GM23338 (cell line): Measurements from ENCODE around the gene C20orf204. TPM values are rescaled to one million over a fixed set of nuclear protein-coding genes. Genes with fewer than 3 reads are reported as not detected.

ENCODE experiments used
- ATAC-seq: fragments of 200-7000 bp; cut with Tn5 transposase; 3 replicates; pipeline ENCODE4 v1.9.1; 2020
- DNase-seq: peaks from one replicate; pipeline ENCODE4 v3.0.0-alpha.2; 2015; ENCODE audit warnings: low spot score
- H2AFZ ChIP-seq: fragments of 200-600 bp; sonication (generic); 2 replicates; pipeline ENCODE4 v1.8.0; 2016; ENCODE audit warnings: antibody characterized with exemption, mild to moderate bottlenecking, moderate library complexity
- H3F3A ChIP-seq: fragments of 200-600 bp; sonication (generic); replicated peaks from 2 replicates; pipeline ENCODE4 v1.8.0; 2017; ENCODE audit warnings: antibody characterized with exemption, mixed run types, low read depth
- H3K27ac ChIP-seq: fragments of 200-600 bp; sonication (generic); 2 replicates; pipeline ENCODE4 v1.6.1; 2016; ENCODE audit warnings: low read depth
- H3K27me3 ChIP-seq: fragments of 200-600 bp; sonication (generic); 2 replicates; pipeline ENCODE4 v1.8.0; 2016; ENCODE audit warnings: mild to moderate bottlenecking, mixed run types, moderate library complexity; ENCODE audit not compliant: insufficient read depth
- H3K36me3 ChIP-seq: fragments of 200-600 bp; sonication (generic); 2 replicates; pipeline ENCODE4 v1.8.0; 2016; ENCODE audit warnings: mild to moderate bottlenecking; ENCODE audit not compliant: insufficient read depth
- H3K4me1 ChIP-seq: fragments of 200-600 bp; sonication (generic); 2 replicates; pipeline ENCODE4 v1.8.0; 2016; ENCODE audit warnings: mild to moderate bottlenecking, moderate library complexity; ENCODE audit not compliant: insufficient read depth
- H3K4me2 ChIP-seq: fragments of 200-600 bp; sonication (generic); 2 replicates; pipeline ENCODE4 v1.7.1; 2017; ENCODE audit warnings: mixed run types
- H3K4me3 ChIP-seq: fragments of 200-600 bp; sonication (generic); 2 replicates; pipeline ENCODE4 v1.6.1; 2016; ENCODE audit warnings: mixed run types
- H3K79me2 ChIP-seq: fragments of 200-600 bp; sonication (generic); replicated peaks from 2 replicates; pipeline ENCODE4 v1.8.0; 2017; ENCODE audit warnings: mild to moderate bottlenecking; ENCODE audit not compliant: insufficient read depth
- H3K9me2 ChIP-seq: fragments of 200-600 bp; sonication (generic); 2 replicates; pipeline ENCODE4 v1.8.0; 2017; ENCODE audit not compliant: insufficient read depth
- H4K20me1 ChIP-seq: fragments of 200-600 bp; sonication (generic); replicated peaks from 2 replicates; pipeline ENCODE4 v1.8.0; 2017; ENCODE audit warnings: mild to moderate bottlenecking; ENCODE audit not compliant: insufficient read depth
- H3K27ac Mint-ChIP-seq: 2 replicates; pipeline ENCODE4 v1.8.0; 2020; ENCODE audit warnings: inconsistent platforms, mild to moderate bottlenecking, moderate library complexity, mixed read lengths
- H3K27me3 Mint-ChIP-seq: 3 replicates; pipeline ENCODE4 v1.8.0; 2022; ENCODE audit warnings: low read depth, mild to moderate bottlenecking, moderate library complexity, mixed read lengths, inconsistent platforms; ENCODE audit not compliant: insufficient read depth, poor library complexity
- H3K36me3 Mint-ChIP-seq: 3 replicates; pipeline ENCODE4 v1.8.0; 2021; ENCODE audit warnings: low read depth, mild to moderate bottlenecking, inconsistent platforms, moderate library complexity, mixed read lengths
- H3K4me1 Mint-ChIP-seq: 3 replicates; pipeline ENCODE4 v1.8.0; 2020; ENCODE audit warnings: mild to moderate bottlenecking, inconsistent platforms, mixed read lengths
- H3K4me3 Mint-ChIP-seq: 3 replicates; pipeline ENCODE4 v1.8.0; 2021; ENCODE audit warnings: moderate library complexity, mild to moderate bottlenecking, inconsistent platforms, mixed read lengths
- H3K9me3 Mint-ChIP-seq: 3 replicates; pipeline ENCODE4 v1.8.0; 2020; ENCODE audit warnings: moderate library complexity, mild to moderate bottlenecking, inconsistent platforms, mixed read lengths
- CREB1 ChIP-seq: fragments of 250-450 bp; sonication (Bioruptor Pico); IDR thresholded peaks from 2 replicates; pipeline ENCODE4 v1.5.0; 2020; ENCODE audit warnings: low read depth, mild to moderate bottlenecking, moderate library complexity
- EZH2phosphoT487 ChIP-seq: fragments of 200-600 bp; sonication (generic); IDR thresholded peaks from one replicate; pipeline ENCODE4 v1.8.1; 2018; ENCODE audit warnings: antibody characterized with exemption; ENCODE audit not compliant: unreplicated experiment
- JUNB ChIP-seq: IDR thresholded peaks from one replicate; pipeline ENCODE4 v1.6.1; 2016; ENCODE audit warnings: antibody characterized with exemption; ENCODE audit not compliant: unreplicated experiment
- NANOG ChIP-seq: IDR thresholded peaks from 2 replicates; pipeline ENCODE4 v1.6.1; 2016; ENCODE audit warnings: antibody characterized with exemption, borderline replicate concordance
- POLR2AphosphoS5 ChIP-seq: IDR thresholded peaks from 2 replicates; pipeline ENCODE4 v1.6.1; 2016; ENCODE audit warnings: antibody characterized with exemption, low read depth
- STAT1 ChIP-seq: IDR thresholded peaks from one replicate; pipeline ENCODE4 v1.6.1; 2016; ENCODE audit warnings: antibody characterized with exemption; ENCODE audit not compliant: unreplicated experiment
- ZNF114 ChIP-seq: fragments of 250-450 bp; sonication (Bioruptor Pico); IDR thresholded peaks from 2 replicates; pipeline ENCODE4 v1.5.0; 2020; ENCODE audit warnings: mild to moderate bottlenecking, moderate library complexity
- ZNF331 ChIP-seq: fragments of 250-450 bp; sonication (Bioruptor Pico); IDR thresholded peaks from 2 replicates; pipeline ENCODE4 v1.5.0; 2020; ENCODE audit warnings: low read depth, mild to moderate bottlenecking, moderate library complexity
- polyA plus RNA-seq: library from polyadenylated mRNA; unstranded; fragments of >200 nt; fragmentation: Nextera tagmentation; extraction: Ambion mirVana; gene quantifications from 2 replicates; pipeline ENCODE4 v1.2.1, GENCODE V29; 2016
- total RNA-seq: library from RNA; depleted of rRNA; stranded (reverse); fragments of >200 nt; shearing (Covaris generic); gene quantifications from 2 replicates; pipeline ENCODE4 v1.2.3, GENCODE V29; 2014
- TF ChIP-seq, protein P1 (sequence below): IDR thresholded peaks from one replicate; pipeline ENCODE4 v1.6.1; 2018; ENCODE audit warnings: antibody characterized with exemption; ENCODE audit not compliant: unreplicated experiment
- TF ChIP-seq, protein P2 (sequence below): fragments of 250-450 bp; sonication (Bioruptor Pico); IDR thresholded peaks from 2 replicates; pipeline ENCODE4 v1.5.0; 2020; ENCODE audit warnings: mild to moderate bottlenecking, moderate library complexity
- TF ChIP-seq, protein P3 (sequence below): IDR thresholded peaks from 2 replicates; pipeline ENCODE4 v1.6.1; 2016; ENCODE audit warnings: antibody characterized with exemption

Gene C20orf204
- total and polyA plus RNA-seq, 2 experiments from 2014 or later = 0.73 to 0.82 TPM

DNA sequence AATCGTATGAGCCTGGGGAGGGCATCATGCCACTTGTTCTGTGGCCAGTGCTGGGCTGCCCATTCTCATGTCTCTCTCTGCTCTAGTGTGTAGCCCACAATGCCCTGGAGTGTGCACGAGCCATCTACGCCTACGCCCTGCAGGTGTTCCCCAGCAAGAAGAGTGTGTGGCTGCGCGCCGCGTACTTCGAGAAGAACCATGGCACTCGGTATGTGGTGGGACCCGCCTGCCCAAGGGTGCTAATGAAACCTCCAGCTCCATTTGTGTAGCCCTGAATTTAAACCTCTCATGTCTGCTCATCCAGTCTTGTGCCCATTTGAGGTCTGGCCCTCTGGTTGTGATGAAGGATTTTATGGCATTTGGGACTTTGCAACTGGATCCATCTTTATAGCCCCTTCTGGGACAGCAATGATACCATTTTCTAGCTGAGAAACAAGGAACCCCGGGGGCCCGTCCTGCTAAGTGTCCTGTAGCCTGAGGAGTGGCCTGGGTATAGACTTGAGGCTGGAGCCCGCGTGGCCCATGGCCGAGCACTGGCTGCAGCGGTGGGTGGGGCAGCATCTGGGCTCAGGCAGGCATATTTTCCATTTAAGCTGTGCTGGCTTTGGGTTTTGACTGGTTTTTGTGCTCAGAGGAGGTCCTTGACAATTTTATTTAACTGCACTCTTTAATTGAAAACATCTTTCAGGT lies 13.2 kb upstream of the C20orf204 start (continued):
- TF ChIP-seq, protein P1, sequence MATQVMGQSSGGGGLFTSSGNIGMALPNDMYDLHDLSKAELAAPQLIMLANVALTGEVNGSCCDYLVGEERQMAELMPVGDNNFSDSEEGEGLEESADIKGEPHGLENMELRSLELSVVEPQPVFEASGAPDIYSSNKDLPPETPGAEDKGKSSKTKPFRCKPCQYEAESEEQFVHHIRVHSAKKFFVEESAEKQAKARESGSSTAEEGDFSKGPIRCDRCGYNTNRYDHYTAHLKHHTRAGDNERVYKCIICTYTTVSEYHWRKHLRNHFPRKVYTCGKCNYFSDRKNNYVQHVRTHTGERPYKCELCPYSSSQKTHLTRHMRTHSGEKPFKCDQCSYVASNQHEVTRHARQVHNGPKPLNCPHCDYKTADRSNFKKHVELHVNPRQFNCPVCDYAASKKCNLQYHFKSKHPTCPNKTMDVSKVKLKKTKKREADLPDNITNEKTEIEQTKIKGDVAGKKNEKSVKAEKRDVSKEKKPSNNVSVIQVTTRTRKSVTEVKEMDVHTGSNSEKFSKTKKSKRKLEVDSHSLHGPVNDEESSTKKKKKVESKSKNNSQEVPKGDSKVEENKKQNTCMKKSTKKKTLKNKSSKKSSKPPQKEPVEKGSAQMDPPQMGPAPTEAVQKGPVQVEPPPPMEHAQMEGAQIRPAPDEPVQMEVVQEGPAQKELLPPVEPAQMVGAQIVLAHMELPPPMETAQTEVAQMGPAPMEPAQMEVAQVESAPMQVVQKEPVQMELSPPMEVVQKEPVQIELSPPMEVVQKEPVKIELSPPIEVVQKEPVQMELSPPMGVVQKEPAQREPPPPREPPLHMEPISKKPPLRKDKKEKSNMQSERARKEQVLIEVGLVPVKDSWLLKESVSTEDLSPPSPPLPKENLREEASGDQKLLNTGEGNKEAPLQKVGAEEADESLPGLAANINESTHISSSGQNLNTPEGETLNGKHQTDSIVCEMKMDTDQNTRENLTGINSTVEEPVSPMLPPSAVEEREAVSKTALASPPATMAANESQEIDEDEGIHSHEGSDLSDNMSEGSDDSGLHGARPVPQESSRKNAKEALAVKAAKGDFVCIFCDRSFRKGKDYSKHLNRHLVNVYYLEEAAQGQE = no peak
- no peak for TF ChIP-seq CREB1
- TF ChIP-seq STAT1 = no peak
- TF ChIP-seq NANOG = no peak
- no peak for TF ChIP-seq ZNF114 (CRISPR knock-in tag)
- no peak for TF ChIP-seq ZNF331 (CRISPR knock-in tag)

DNA sequence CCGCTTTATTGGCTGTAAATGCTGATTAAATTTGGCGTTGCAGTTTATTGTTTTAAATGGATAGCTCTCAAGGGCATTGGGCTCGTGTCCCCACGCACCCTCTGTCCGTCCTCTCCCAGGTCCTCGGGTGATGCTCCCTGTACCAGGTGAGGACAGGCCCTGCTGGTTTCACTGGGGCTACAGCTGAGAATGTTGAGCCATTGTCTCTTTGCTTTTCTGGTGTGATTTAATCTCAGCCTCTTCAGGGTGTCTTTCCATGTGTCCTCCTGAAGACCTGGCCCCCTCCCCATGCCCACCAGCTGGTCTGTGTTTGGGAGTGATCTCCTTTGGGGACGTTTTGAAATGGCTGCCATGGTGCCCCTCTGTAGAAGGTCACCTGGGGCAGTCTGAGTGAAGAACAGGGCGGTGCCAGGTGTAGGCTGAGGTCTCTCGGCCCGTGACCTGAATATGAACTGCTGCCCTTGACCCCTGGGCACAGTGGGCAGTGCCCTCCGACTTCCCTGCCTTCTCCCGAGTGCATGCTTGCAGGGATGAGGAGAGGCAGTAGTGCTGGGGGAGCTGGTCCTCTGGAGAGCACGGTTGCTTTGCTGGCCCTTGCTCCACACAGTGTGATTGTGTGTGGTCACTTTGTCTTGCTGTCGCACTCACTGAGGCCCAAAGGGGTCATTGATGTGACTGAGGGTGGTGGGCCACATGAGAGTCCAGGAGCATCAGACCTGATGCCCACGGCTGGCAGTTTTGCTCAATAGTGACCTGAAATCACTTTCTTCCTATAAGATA lies 12.4 kb upstream of the C20orf204 start:
- Histone ChIP-seq H3K4me1 (no peaks in the 10 kb centered on the region), H3K4me2 (no peak overlapping the region), H3K79me2 (no peaks in the 10 kb centered on the region), H4K20me1 (no peaks in the 10 kb centered on the region), H3K9me2 (no peaks in the 10 kb centered on the region), H3K4me3 (no peak overlapping the region), H2AFZ (no peak overlapping the region), H3K27ac (no peak overlapping the region), H3F3A (0 out of 2 replicates have a peak, but pooled peaks cover 6% of the 10 kb centered on the region), H3K27me3 (no peaks in the 10 kb centered on the region), H3K36me3 (0 out of 2 replicates have a peak, but pooled peaks cover 5% of the 10 kb centered on the region)
- Mint-ChIP-seq H3K27me3 (peaks cover 11% of the 10 kb centered on the region), H3K27ac (no peak overlapping the region), H3K9me3 (no peaks in the 10 kb centered on the region), H3K4me3 (no peak overlapping the region; the same call in 2 of the 3 replicates), H3K4me1 (no peaks in the 10 kb centered on the region; the same call in 2 of the 3 replicates), H3K36me3 (peaks cover 77% of the 10 kb centered on the region)
- no peak for ATAC-seq
- no peak for DNase-seq
- TF ChIP-seq ZNF114 (CRISPR knock-in tag) = no peak
- TF ChIP-seq NANOG = no peak
- TF ChIP-seq STAT1 = no peak
- no peak for TF ChIP-seq POLR2AphosphoS5
- no peak for TF ChIP-seq CREB1
- TF ChIP-seq, protein P2, sequence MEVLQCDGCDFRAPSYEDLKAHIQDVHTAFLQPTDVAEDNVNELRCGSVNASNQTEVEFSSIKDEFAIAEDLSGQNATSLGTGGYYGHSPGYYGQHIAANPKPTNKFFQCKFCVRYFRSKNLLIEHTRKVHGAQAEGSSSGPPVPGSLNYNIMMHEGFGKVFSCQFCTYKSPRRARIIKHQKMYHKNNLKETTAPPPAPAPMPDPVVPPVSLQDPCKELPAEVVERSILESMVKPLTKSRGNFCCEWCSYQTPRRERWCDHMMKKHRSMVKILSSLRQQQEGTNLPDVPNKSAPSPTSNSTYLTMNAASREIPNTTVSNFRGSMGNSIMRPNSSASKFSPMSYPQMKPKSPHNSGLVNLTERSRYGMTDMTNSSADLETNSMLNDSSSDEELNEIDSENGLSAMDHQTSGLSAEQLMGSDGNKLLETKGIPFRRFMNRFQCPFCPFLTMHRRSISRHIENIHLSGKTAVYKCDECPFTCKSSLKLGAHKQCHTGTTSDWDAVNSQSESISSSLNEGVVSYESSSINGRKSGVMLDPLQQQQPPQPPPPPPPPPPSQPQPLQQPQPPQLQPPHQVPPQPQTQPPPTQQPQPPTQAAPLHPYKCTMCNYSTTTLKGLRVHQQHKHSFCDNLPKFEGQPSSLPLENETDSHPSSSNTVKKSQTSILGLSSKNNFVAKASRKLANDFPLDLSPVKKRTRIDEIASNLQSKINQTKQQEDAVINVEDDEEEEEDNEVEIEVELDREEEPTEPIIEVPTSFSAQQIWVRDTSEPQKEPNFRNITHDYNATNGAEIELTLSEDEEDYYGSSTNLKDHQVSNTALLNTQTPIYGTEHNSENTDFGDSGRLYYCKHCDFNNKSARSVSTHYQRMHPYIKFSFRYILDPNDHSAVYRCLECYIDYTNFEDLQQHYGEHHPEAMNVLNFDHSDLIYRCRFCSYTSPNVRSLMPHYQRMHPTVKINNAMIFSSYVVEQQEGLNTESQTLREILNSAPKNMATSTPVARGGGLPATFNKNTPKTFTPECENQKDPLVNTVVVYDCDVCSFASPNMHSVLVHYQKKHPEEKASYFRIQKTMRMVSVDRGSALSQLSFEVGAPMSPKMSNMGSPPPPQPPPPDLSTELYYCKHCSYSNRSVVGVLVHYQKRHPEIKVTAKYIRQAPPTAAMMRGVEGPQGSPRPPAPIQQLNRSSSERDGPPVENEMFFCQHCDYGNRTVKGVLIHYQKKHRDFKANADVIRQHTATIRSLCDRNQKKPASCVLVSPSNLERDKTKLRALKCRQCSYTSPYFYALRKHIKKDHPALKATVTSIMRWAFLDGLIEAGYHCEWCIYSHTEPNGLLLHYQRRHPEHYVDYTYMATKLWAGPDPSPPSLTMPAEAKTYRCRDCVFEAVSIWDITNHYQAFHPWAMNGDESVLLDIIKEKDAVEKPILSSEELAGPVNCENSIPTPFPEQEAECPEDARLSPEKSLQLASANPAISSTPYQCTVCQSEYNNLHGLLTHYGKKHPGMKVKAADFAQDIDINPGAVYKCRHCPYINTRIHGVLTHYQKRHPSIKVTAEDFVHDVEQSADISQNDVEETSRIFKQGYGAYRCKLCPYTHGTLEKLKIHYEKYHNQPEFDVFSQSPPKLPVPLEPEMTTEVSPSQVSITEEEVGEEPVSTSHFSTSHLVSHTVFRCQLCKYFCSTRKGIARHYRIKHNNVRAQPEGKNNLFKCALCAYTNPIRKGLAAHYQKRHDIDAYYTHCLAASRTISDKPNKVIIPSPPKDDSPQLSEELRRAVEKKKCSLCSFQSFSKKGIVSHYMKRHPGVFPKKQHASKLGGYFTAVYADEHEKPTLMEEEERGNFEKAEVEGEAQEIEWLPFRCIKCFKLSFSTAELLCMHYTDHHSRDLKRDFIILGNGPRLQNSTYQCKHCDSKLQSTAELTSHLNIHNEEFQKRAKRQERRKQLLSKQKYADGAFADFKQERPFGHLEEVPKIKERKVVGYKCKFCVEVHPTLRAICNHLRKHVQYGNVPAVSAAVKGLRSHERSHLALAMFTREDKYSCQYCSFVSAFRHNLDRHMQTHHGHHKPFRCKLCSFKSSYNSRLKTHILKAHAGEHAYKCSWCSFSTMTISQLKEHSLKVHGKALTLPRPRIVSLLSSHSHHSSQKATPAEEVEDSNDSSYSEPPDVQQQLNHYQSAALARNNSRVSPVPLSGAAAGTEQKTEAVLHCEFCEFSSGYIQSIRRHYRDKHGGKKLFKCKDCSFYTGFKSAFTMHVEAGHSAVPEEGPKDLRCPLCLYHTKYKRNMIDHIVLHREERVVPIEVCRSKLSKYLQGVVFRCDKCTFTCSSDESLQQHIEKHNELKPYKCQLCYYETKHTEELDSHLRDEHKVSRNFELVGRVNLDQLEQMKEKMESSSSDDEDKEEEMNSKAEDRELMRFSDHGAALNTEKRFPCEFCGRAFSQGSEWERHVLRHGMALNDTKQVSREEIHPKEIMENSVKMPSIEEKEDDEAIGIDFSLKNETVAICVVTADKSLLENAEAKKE (CRISPR knock-in tag) = no peak
- TF ChIP-seq EZH2phosphoT487 = no peak
- TF ChIP-seq JUNB = no peak
- TF ChIP-seq, protein P3, sequence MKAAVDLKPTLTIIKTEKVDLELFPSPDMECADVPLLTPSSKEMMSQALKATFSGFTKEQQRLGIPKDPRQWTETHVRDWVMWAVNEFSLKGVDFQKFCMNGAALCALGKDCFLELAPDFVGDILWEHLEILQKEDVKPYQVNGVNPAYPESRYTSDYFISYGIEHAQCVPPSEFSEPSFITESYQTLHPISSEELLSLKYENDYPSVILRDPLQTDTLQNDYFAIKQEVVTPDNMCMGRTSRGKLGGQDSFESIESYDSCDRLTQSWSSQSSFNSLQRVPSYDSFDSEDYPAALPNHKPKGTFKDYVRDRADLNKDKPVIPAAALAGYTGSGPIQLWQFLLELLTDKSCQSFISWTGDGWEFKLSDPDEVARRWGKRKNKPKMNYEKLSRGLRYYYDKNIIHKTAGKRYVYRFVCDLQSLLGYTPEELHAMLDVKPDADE = no peak
